ENCODE data around the gene L3MBTL3.

L3MBTL3 gene

DNA sequence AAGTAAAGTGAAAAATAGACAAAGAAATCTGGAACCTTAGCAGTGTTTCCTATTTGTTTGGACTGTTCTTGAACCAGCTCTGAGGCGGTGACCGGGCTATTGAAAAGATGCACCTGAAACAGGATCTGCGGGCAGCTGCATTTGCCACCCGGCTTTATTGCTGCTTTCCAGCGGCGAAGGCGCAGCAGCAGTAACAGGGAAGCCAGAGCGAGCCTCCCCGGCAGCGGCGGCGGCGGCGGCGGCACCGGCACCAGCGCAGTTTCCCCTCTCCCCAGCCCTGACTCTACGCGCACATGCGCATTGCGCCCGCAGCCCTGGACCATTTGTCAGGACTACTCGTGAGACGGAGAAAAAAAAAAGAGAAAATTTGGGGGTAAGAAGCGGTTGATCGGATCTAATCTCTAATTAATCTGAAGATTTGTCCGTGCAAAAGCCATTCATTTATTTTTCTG, at the start of gene L3MBTL3:
TSS of gene L3MBTL3 (plus strand) at position 290 of the 452 bp plus-strand sequence. CDS start 24,119 bp downstream, outside the sequence.
- DNase-seq, result peak; percentile 61

DNA sequence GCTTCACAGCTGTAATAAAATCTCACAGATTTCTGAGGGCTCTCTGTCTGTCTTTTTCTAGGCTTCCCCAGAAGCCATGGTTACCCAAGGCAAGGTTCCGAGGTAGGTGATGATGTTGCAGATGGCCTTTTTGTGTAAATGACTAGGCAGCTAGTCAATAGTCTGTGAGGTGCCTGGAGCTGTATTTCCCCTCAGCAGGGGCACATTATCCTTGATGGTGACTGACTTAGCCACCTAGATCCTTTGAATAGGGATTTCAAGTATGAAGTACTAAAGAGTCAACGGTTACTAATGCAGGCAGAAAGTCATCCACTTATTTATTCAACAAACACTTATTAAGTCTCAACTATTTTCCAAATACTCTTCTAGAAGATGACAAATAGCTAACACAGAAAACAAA, 49.3 kb upstream of the L3MBTL3 start:
- DNase-seq, result peak; percentile 7

DNA sequence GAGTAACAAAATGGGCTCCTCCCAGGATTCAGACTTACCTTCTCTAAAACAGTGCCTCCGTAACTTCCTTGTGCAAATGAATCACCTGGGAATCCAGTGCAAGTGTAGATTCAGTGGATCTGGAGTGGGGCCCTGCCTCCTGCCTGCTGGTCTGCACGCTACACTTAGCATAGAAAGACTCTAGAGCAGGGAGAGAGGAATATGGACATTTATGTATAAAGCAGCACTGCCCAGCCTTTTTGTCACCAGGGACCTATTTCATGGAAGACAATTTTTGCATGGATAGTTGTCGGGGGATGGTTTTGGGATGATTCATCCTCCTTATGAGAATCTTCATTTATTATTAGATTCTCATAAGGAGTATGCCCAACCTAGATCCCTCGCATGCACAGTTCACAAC, 42.3 kb upstream of the L3MBTL3 start:
- DNase-seq, result no peak

DNA sequence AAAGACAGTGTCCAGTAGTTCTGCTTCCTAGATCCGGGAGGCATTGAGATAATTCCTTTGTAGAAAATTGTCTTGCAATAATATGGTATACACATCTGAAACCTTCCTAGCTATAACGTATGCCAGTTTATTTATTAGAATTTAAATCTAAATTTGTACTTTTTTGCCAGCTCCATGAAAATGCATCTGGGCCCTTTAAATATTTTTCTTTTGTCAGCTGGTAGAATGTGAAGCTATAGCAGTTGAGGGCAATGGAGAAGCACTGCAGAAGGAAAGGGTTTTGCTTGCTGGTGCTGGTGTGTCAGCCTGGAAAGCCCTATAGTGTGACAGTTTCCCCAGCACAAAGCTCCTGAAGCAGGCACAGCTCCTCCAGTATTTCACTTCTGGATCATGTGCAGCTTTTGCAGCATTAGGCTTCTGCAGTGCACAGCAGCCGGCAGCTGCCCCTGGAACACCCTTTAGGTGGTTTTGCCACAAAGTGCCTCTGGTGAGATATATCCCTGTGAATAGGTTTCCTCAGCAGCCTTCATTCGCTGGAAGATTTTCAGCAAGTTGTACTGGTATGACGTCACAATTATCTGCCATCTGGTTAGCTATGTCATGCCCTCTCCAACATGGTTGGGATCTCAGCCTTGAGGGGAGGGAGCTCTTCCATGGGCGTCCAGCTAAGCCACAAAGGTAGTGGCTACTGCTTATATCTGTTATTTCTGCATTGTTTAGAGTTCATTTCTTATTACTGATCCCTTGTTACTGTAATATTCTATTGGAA, 40.0 kb upstream of the L3MBTL3 start:
- DNase-seq, result no peak

- DNase-seq, result no peak
These were observed 37.6 kb upstream of the L3MBTL3 start for GRCh38 chr6:129980821-129981220.

DNA sequence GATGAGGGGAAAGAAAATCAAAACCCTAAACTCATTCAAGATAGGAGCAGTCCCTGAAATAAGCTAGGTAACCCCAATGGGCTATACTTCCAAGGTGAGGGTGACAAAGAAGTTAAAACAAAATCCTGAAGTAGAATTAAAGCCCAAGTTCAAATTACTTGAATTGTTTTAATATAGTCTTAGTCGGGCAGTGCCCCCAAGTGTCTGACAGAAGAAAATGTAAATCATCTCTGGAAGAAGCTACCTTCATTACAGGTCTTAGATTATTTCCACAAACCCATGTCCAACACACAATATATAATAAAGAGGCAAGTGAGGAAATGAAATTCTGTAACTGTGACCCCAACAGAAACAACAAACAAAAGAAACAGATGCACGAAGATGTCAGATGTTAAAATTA, 36.8 kb upstream of the L3MBTL3 start:
- no peak for DNase-seq

DNA sequence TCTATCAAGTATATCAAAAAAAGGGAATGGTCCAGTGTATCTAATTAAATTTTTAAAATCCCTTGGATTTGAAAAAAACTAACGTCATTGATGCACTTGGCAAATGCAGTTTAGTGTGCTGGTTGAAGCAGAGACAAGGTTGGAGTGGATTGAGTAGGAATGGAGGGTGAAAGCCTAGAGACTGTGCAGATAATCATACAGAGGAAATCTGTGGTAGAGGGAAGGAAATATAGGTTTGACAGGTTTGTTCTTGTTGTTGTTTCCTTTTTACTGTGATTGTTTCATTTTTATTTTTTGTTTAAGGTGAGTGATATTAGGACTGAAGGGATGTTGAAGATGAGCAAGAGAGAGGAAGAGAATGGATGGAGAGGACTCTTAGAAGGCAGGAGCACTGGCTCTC, 29.0 kb upstream of the L3MBTL3 start:
- no peak for DNase-seq

- no peak for DNase-seq
These were observed 25.5 kb upstream of the L3MBTL3 start for GRCh38 chr6:129992881-129993280.

GRCh38 chr6:129994410-129994809, 24.0 kb upstream of the L3MBTL3 start:
- no peak for DNase-seq

- DNase-seq, result no peak
These were observed 22.0 kb upstream of the L3MBTL3 start for GRCh38 chr6:129996387-129996786.

DNA sequence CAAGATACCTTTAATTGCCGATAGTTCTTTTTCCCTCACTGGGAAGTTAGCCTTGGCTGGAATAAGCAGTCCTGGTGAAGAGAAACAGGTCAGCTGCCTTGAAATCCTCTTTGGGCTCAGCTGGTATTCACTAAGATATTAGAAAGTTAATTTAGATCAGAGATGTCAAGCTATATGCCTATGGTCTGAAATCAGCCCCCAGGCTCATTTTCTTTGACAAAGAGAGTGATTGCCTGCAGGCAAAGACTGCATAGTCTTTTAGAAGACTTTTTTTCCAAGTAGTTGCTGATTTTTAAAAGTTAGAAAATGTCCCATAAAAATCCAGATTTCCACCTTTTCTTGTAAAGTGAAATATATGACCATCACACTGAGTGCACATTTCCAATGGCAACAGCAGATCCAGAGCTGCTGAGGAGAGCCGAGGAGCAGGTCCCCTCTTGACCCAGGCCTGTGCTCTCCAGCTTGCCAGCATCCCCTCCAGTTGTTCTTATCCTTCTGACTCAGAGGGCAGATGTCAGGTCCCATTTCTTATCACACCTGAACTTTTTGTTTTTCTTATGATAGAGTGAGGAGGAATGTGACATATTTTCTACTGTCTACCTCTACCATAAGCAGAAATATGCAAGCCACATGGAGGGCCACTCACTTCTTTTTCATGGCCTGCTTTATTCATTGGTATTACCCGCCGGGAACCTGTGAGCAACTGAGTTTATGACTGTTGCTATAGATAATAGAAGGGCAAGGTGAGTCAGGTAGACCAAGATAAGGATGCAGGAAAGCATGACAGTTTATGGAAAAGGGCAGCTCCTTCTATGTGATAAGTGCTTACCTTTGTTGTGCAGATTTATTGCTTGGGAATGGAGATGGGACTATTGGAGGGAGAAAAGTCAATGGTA, 17.6 kb upstream of the L3MBTL3 start:
- DNase-seq, result no peak

- no peak for DNase-seq
These were observed 10.0 kb upstream of the L3MBTL3 start for GRCh38 chr6:130008236-130008873.

GRCh38 chr6:130009146-130009545, 9.2 kb upstream of the L3MBTL3 start:
- DNase-seq, result no peak

DNA sequence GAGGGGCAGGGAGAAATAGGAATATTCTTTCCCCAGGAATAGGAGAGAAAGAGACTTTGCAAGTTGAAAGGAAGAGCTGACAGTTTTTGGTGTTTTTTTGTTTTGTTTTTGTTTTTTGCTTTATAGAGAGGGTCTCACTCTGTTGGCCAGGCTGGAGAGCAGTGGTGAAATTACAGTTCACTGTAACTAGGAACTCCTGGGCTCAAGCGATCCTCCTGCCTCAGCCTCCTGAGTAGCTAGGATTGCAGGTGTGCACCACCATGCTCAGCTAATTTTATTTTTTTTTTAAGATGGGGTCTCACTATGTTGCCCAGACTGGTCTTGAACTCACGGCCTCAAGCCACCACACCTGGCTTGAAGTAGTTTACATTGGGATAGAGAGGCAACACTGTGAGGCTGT, 8.0 kb upstream of the L3MBTL3 start:
- DNase-seq, result no peak

- no peak for DNase-seq
These were observed 5.7 kb upstream of the L3MBTL3 start for GRCh38 chr6:130012728-130013127.

DNA sequence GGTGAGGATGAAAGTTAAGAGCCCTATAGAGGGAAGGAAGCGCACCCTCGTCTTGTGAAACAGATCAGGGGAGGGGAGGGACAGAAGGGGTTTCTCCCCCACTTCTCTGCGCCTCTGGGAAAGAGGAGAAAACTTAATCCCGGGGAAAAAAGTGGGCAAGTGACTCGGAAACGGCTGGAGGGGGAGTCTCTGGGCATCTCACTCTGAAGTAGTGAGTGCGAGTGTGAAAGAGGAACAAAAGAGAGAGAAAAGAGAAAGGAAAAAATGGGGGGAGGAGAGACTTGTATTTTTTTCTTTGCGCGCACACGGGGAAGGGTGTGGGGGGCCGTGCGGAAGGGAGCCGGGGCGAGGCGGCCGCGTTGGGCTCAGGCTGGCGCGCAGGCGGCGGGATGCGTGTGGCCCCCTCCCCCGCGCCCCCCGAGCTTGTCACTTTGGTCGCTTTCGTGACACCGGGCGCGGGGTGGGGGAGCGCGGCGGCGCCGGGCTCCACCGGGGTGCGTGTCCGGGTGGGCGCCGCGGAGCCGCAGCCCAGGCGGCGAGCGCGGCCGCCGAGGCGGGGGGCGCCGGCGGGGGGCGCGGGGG, 454 bp downstream of the L3MBTL3 start:
- no peak for DNase-seq

GRCh38 chr6:130019326-130020072, 1.1 kb downstream of the L3MBTL3 start:
- peak; percentile 5 for DNase-seq

DNA sequence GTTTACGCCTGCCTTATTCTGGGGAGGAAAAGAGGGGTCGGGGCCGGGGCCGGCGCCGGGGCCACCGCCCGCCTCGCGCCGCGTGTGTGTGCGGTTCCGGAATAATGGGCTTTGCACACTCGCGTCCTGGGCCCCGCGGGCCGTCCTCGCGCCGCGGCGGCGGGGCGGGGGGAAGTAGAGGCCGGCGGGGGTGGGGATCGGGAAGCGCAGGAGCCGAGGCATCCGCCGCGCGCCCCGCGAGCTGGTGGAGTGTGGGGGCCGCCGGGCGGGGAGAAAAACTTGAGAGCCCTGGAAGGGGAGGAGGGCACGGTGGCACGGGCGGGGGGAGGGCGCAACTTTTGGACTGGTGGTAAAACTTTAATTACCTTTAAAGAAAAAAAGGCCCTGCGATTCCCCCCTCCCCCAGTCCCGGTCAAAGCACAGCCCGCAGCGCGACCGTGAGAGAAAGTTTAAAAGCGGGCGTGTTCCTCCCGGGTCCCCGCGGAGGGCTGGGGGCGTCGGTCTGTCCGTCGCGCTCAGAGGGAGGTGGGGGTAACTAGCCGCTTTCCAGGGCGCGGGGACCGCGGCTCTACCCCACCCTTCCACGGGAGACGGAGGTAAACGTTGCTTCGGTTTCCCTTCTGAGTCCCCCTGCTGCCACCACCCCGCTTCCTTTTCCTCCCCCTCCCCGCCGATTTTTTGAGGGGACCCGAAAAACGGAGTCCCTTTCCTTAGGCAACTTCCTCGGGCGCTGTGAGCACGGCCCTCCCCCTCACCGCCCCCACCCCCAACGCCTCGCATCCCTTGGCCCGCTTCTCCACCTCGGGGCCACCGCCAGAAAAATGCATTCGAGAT, 1.9 kb downstream of the L3MBTL3 start:
- no peak for DNase-seq

GRCh38 chr6:130020907-130021629, 2.7 kb downstream of the L3MBTL3 start:
- DNase-seq, result peak; percentile 65

DNA sequence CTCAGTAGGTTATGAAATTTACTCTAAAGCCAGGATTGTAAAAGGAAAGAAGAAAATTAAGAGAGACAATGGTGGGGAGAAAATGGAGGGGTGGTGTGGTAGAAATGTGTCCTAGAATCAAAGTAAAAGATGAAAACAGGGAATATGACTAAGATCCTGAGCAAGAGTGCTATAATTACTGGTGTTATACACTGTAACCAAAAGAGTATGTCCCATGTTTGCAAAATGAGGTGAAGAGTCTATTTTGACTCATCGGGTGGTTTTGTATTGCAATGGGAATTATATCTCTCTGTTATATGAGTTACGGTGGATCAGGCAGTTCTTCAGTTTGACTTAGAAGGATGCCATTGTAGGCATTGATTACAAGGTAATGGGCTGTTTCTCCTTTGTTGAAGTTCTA, 8.5 kb downstream of the L3MBTL3 start:
- no peak for DNase-seq

- no peak for DNase-seq
These were observed 9.6 kb downstream of the L3MBTL3 start for GRCh38 chr6:130027948-130028347.
